Stimulated activated CD8-positive, alpha-beta memory T cell treated with anti-CD3 and anti-CD28 coated beads, Interleukin-7, amount 100 ng/mL, for 4 hours (primary cell): ENCODE measurements around the gene ABHD16A.

Experiments
- DNase-seq, 2 donors: peaks; one replicate each; pipeline ENCODE4 v3.0.0-alpha.2; 2020; ENCODE audit warnings: low read depth in 2 of 2

Gene ABHD16A

DNA sequence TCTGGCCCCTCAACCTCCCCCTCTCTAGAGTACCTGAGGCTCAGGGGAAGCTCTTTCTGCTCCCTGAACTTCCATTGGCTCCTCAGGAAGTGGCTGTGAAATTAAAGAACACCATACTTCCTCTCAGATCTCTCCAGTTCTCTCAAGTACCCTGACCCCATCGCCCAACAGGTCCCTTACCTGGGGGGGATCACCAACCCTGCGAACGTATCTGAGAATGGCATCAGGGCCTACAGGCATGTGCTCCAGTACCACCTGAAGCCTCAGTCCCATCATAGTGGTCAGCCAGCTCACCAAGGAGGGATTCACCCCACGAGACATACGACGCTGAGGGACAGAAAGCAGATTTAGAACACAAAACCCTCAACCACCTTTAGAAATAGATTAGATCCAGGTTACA is 62.5 kb downstream of the ABHD16A start:
- no peak for DNase-seq

DNA sequence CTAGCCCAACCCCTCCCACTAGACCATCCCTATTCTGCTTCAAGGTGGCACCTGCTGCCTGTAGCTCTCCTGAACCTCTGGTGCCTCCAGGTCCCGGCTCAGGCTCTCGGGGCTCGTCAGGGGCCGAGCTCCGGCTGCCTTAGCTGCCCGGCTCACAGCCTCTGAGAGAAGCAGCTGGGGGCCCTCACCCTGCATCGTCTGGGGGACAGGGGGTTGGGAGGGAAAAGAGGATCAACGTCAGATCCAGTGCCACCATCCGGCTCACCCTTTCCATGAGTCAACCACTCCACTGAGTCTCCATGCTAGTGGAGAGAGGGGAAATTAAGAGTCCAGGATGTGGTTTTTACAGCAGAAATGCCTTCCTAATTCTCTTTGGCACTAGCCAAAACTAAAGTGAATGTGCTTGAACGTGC is 63.7 kb downstream of the ABHD16A start:
- no peak for DNase-seq

- no peak for DNase-seq
These were observed 64.1 kb downstream of the ABHD16A start for GRCh38 chr6:31639043-31639442.
